Measurements from ENCODE around the gene SLC22A3.

Gene SLC22A3

DNA sequence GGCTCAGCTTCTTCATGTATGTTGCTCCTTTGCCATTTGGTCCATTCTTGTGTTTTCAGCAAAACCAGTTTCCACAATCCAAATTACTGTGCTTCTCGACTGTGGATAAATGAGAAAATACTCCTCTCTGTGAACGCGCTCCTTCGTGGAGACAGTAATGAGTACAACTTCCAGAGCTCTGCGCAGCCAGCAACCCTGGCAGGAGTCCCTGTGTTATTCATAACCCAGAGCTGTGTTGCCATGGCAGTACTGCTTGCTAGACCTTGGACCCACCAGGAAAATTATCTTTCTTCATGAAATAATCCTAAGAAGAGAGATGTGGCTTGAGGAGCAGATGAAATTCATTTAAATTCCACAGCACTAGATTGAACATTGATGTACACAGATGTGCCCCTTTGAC lies 73.7 kb downstream of the SLC22A3 start:
- Histone ChIP-seq H3K4me2 (ENCODE audit: low read length) (no peak overlapping the region), H3K9me3 (replicated peaks; ENCODE audit: low read length) (no peaks in the 10 kb centered on the region), H3K9ac (ENCODE audit: low read depth, low read length) (no peak overlapping the region), H3K4me3 (ENCODE audit: low read length) (no peak overlapping the region), H3K27me3 (ENCODE audit: control insufficient read depth, insufficient read depth, low read length) (no peaks in the 10 kb centered on the region), H3K4me1 (ENCODE audit: control insufficient read depth, insufficient read depth, low read length) (no peaks in the 10 kb centered on the region), H3K36me3 (ENCODE audit: insufficient read depth, low read length) (no peaks in the 10 kb centered on the region)

GRCh38 chr6:160424256-160424655 lies 76.1 kb downstream of the SLC22A3 start:
- Histone ChIP-seq H3K4me1 (ENCODE audit: control insufficient read depth, insufficient read depth, low read length) (peaks cover 9% of the 10 kb centered on the region), H3K36me3 (ENCODE audit: insufficient read depth, low read length) (no peaks in the 10 kb centered on the region), H3K9ac (ENCODE audit: low read depth, low read length) (no peak overlapping the region), H3K9me3 (replicated peaks; ENCODE audit: low read length) (no peaks in the 10 kb centered on the region), H3K27me3 (ENCODE audit: control insufficient read depth, insufficient read depth, low read length) (no peaks in the 10 kb centered on the region), H3K4me2 (ENCODE audit: low read length) (no peak overlapping the region), H3K4me3 (ENCODE audit: low read length) (no peak overlapping the region)

GRCh38 chr6:160426136-160426535 lies 78.0 kb downstream of the SLC22A3 start:
- H3K4me2 ChIP-seq (ENCODE audit: low read length), result no peak overlapping the region
- H3K27me3 ChIP-seq (ENCODE audit: control insufficient read depth, insufficient read depth, low read length), result no peaks in the 10 kb centered on the region
- H3K36me3 ChIP-seq (ENCODE audit: insufficient read depth, low read length), result no peaks in the 10 kb centered on the region
- H3K4me1 ChIP-seq (ENCODE audit: control insufficient read depth, insufficient read depth, low read length), result peaks cover 18% of the 10 kb centered on the region
- no peak overlapping the region for H3K4me3 ChIP-seq (ENCODE audit: low read length)
- H3K9ac ChIP-seq (ENCODE audit: low read depth, low read length), result no peak overlapping the region
- no peaks in the 10 kb centered on the region for H3K9me3 ChIP-seq (replicated peaks; ENCODE audit: low read length)

DNA sequence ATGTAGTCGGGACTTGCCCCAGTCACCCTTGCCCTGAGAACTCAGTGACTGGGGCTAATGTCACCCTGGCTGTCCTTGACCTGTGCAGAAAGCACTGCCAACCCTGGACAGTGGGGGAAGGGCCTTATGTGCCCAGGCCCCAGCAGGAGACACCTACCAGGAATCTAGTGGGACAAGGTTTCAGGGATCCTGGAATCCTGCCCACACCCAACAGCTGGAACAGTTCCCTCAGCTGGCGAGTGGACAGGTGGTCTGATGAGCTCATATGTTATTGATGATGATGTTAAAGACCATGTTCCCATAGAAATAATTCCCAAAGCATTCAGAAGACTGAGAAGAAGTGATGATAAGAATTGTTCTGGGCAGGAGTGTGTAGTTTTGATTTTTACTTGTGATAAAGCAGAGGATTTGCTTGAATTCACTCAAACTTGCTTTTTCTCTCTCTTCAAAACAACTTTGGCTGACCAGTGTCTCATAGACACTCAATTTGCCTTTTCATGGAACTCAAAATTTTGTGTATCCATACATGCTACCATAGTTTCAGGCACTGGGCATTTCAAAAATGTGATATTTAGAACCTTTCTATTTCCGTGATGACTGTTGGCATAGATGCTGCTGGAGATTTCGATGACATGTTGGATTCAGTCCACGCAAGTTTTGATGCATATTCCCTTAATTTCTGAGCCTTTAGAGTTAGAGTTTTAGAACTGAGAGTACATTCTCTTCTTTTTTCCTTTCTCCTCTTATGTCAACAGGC lies 79.3 kb downstream of the SLC22A3 start:
- no peak overlapping the region for H3K4me2 ChIP-seq (ENCODE audit: low read length)
- peaks cover 25% of the 10 kb centered on the region for H3K4me1 ChIP-seq (ENCODE audit: control insufficient read depth, insufficient read depth, low read length)
- no peak overlapping the region for H3K9ac ChIP-seq (ENCODE audit: low read depth, low read length)
- H3K4me3 ChIP-seq (ENCODE audit: low read length), result no peak overlapping the region
- no peaks in the 10 kb centered on the region for H3K36me3 ChIP-seq (ENCODE audit: insufficient read depth, low read length)
- no peaks in the 10 kb centered on the region for H3K27me3 ChIP-seq (ENCODE audit: control insufficient read depth, insufficient read depth, low read length)
- no peaks in the 10 kb centered on the region for H3K9me3 ChIP-seq (replicated peaks; ENCODE audit: low read length)

DNA sequence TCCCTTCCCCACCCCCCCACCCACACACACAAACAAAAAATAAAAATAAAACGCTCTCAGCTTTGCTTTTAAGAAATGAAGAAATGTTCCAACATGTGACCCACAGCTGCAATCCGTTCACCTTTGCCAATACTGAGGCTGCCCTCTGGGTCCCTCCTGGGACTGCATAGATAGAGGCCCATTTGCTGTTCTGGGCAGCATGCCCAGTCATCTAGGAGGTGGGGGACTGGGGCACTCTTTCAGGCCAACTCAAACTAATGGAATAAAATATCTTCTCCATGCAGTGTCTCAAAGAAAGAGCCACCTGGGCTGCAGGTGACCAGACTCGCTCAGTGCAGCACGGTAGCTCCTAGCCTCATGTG lies 79.9 kb downstream of the SLC22A3 start:
- Histone ChIP-seq H3K27me3 (ENCODE audit: control insufficient read depth, insufficient read depth, low read length) (no peaks in the 10 kb centered on the region), H3K4me2 (ENCODE audit: low read length) (no peak overlapping the region), H3K9ac (ENCODE audit: low read depth, low read length) (no peak overlapping the region), H3K9me3 (replicated peaks; ENCODE audit: low read length) (no peaks in the 10 kb centered on the region), H3K36me3 (ENCODE audit: insufficient read depth, low read length) (no peaks in the 10 kb centered on the region), H3K4me3 (ENCODE audit: low read length) (no peak overlapping the region), H3K4me1 (ENCODE audit: control insufficient read depth, insufficient read depth, low read length) (peaks cover 25% of the 10 kb centered on the region)

GRCh38 chr6:160428818-160429619 lies 80.8 kb downstream of the SLC22A3 start:
- H3K4me3 ChIP-seq (ENCODE audit: low read length), result no peak overlapping the region
- no peaks in the 10 kb centered on the region for H3K9me3 ChIP-seq (replicated peaks; ENCODE audit: low read length)
- H3K9ac ChIP-seq (ENCODE audit: low read depth, low read length), result no peak overlapping the region
- H3K4me2 ChIP-seq (ENCODE audit: low read length), result no peak overlapping the region
- H3K27me3 ChIP-seq (ENCODE audit: control insufficient read depth, insufficient read depth, low read length), result no peaks in the 10 kb centered on the region
- peaks cover 25% of the 10 kb centered on the region for H3K4me1 ChIP-seq (ENCODE audit: control insufficient read depth, insufficient read depth, low read length)
- H3K36me3 ChIP-seq (ENCODE audit: insufficient read depth, low read length), result no peaks in the 10 kb centered on the region

DNA sequence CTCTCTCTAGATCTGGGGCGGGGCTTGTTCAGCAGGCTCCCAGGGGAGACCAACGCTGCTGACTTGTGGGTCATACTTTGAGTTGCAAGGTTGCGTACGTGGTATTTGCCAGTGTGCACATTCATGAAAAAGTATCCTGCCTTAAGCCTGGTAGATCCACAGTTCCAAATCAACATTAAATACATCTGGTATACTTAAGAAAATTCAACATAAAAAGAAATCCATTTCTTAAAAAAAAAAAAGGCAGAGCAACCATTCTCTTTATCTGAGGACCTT lies 81.4 kb downstream of the SLC22A3 start:
- no peaks in the 10 kb centered on the region for H3K36me3 ChIP-seq (ENCODE audit: insufficient read depth, low read length)
- no peak overlapping the region for H3K9ac ChIP-seq (ENCODE audit: low read depth, low read length)
- H3K9me3 ChIP-seq (replicated peaks; ENCODE audit: low read length), result no peaks in the 10 kb centered on the region
- no peak overlapping the region for H3K4me3 ChIP-seq (ENCODE audit: low read length)
- peaks cover 25% of the 10 kb centered on the region for H3K4me1 ChIP-seq (ENCODE audit: control insufficient read depth, insufficient read depth, low read length)
- H3K4me2 ChIP-seq (ENCODE audit: low read length), result no peak overlapping the region
- H3K27me3 ChIP-seq (ENCODE audit: control insufficient read depth, insufficient read depth, low read length), result no peaks in the 10 kb centered on the region

GRCh38 chr6:160430203-160430602 lies 82.0 kb downstream of the SLC22A3 start:
- H3K9me3 ChIP-seq (replicated peaks; ENCODE audit: low read length), result no peaks in the 10 kb centered on the region
- no peak overlapping the region for H3K9ac ChIP-seq (ENCODE audit: low read depth, low read length)
- H3K27me3 ChIP-seq (ENCODE audit: control insufficient read depth, insufficient read depth, low read length), result no peaks in the 10 kb centered on the region
- H3K4me2 ChIP-seq (ENCODE audit: low read length), result no peak overlapping the region
- no peaks in the 10 kb centered on the region for H3K36me3 ChIP-seq (ENCODE audit: insufficient read depth, low read length)
- H3K4me3 ChIP-seq (ENCODE audit: low read length), result no peak overlapping the region
- peaks cover 25% of the 10 kb centered on the region for H3K4me1 ChIP-seq (ENCODE audit: control insufficient read depth, insufficient read depth, low read length)

GRCh38 chr6:160430751-160431150 lies 82.6 kb downstream of the SLC22A3 start:
- no peaks in the 10 kb centered on the region for H3K27me3 ChIP-seq (ENCODE audit: control insufficient read depth, insufficient read depth, low read length)
- H3K9ac ChIP-seq (ENCODE audit: low read depth, low read length), result no peak overlapping the region
- no peaks in the 10 kb centered on the region for H3K9me3 ChIP-seq (replicated peaks; ENCODE audit: low read length)
- peak overlapping the region; percentile 38 for H3K4me2 ChIP-seq (ENCODE audit: low read length)
- peaks cover 25% of the 10 kb centered on the region for H3K4me1 ChIP-seq (ENCODE audit: control insufficient read depth, insufficient read depth, low read length)
- no peak overlapping the region for H3K4me3 ChIP-seq (ENCODE audit: low read length)
- H3K36me3 ChIP-seq (ENCODE audit: insufficient read depth, low read length), result no peaks in the 10 kb centered on the region

GRCh38 chr6:160431226-160431625 lies 83.0 kb downstream of the SLC22A3 start:
- peaks cover 25% of the 10 kb centered on the region for H3K4me1 ChIP-seq (ENCODE audit: control insufficient read depth, insufficient read depth, low read length)
- peak overlapping the region; percentile 38 for H3K4me2 ChIP-seq (ENCODE audit: low read length)
- H3K36me3 ChIP-seq (ENCODE audit: insufficient read depth, low read length), result no peaks in the 10 kb centered on the region
- H3K27me3 ChIP-seq (ENCODE audit: control insufficient read depth, insufficient read depth, low read length), result no peaks in the 10 kb centered on the region
- no peaks in the 10 kb centered on the region for H3K9me3 ChIP-seq (replicated peaks; ENCODE audit: low read length)
- H3K9ac ChIP-seq (ENCODE audit: low read depth, low read length), result no peak overlapping the region
- H3K4me3 ChIP-seq (ENCODE audit: low read length), result no peak overlapping the region

GRCh38 chr6:160431791-160432404 lies 83.7 kb downstream of the SLC22A3 start:
- H3K9ac ChIP-seq (ENCODE audit: low read depth, low read length), result no peak overlapping the region
- peaks cover 25% of the 10 kb centered on the region for H3K4me1 ChIP-seq (ENCODE audit: control insufficient read depth, insufficient read depth, low read length)
- H3K36me3 ChIP-seq (ENCODE audit: insufficient read depth, low read length), result no peaks in the 10 kb centered on the region
- no peaks in the 10 kb centered on the region for H3K27me3 ChIP-seq (ENCODE audit: control insufficient read depth, insufficient read depth, low read length)
- H3K4me3 ChIP-seq (ENCODE audit: low read length), result no peak overlapping the region
- no peak overlapping the region for H3K4me2 ChIP-seq (ENCODE audit: low read length)
- H3K9me3 ChIP-seq (replicated peaks; ENCODE audit: low read length), result no peaks in the 10 kb centered on the region
